GM10266 (cell line): ENCODE results near the gene SH2D4B.

Source experiments
- DNase-seq: peaks from one replicate; pipeline ENCODE4 v3.0.0; 2012; ENCODE audit errors: extremely low spot score
- TF ChIP-seq, protein P1 (sequence below): IDR thresholded peaks from 2 replicates; pipeline ENCODE4 v1.5.1; 2012; ENCODE audit warnings: mild to moderate bottlenecking, low read depth; ENCODE audit not compliant: control insufficient read depth, insufficient read depth; ENCODE audit errors: missing control alignments

SH2D4B gene

DNA sequence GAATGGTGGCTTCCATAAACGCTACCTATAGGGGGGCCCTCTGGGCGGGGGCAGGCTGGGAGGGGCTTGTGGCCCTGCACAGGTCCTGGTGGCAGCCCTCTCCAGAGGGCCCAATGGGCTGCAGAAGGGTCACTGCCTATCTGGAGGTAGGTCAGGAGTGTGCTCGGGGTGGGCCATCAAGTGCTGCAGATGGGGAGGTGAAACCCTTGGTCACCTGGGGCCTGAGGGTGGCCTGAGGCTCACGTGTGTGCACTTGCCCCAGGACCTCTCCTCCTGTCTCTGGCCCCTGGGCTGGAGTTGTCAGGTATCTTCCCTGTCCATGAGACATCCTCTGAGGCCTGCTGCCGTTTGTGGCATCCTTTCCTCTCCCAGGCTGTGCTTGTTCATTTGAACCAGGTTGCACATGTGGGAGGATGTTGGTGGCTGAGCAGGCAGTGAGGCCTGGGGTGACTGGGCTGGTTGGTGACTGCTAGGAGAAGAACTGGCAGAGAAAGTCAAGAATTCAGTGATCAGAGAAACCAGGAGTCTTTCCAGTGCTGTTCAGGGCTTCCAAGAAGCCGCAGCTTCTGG lies 21.1 kb upstream of the SH2D4B start:
- no peak for DNase-seq
- TF ChIP-seq, protein P1, sequence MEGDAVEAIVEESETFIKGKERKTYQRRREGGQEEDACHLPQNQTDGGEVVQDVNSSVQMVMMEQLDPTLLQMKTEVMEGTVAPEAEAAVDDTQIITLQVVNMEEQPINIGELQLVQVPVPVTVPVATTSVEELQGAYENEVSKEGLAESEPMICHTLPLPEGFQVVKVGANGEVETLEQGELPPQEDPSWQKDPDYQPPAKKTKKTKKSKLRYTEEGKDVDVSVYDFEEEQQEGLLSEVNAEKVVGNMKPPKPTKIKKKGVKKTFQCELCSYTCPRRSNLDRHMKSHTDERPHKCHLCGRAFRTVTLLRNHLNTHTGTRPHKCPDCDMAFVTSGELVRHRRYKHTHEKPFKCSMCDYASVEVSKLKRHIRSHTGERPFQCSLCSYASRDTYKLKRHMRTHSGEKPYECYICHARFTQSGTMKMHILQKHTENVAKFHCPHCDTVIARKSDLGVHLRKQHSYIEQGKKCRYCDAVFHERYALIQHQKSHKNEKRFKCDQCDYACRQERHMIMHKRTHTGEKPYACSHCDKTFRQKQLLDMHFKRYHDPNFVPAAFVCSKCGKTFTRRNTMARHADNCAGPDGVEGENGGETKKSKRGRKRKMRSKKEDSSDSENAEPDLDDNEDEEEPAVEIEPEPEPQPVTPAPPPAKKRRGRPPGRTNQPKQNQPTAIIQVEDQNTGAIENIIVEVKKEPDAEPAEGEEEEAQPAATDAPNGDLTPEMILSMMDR, result no peak

DNA sequence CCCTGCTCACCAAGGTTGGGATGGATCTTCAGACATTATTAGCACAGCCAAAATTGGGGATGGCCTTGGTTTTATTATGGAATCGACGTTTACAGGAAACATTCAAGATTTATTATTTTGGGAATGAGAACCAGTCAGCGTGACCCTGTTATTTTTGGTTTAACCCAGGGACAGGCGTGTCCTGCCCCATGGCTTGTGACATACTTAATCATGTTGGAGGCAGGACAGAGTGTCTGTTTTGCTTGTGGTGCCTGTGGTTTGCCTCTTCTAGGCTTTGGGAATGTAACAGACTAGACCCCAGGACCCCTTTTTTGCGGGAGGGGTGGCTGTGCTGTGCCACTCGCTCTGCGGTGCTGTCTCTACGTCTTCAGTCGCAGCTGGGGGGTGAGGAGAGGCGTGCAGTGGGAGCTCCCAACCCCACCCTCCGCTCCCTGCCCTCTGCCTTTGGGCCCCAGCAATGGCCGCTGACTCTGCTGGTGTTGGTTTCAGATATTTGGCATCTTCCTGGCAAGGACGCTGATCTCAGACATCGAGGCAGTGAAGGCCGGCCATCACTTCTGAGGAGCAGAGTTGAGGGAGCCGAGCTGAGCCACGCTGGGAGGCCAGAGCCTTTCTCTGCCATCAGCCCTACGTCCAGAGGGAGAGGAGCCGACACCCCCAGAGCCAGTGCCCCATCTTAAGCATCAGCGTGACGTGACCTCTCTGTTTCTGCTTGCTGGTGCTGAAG lies 20.1 kb upstream of the SH2D4B start:
- TF ChIP-seq, protein P1, result no peak
- DNase-seq, result no peak

DNA sequence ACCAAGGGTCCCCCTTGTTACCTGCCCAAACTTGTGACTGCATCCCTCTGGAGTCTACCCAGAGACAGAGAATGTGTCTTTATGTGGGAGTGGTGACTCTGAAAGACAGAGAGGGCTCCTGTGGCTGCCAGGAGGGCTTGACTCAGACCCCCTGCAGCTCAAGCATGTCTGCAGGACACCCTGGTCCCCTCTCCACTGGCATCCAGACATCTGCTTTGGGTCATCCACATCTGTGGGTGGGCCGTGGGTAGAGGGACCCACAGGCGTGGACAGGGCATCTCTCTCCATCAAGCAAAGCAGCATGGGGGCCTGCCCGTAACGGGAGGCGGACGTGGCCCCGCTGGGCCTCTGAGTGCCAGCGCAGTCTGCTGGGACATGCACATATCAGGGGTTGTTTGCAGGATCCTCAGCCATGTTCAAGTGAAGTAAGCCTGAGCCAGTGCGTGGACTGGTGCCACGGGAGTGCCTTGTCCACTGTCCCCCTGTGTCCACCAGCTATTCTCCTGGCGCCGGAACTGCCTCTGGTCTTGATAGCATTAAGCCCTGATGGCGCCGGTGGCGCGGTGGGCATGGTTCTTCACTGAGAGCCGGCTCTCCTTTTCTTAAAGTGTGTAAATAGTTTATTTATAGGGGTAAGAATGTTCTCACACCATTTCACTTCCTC lies 19.4 kb upstream of the SH2D4B start:
- DNase-seq, result no peak

DNA sequence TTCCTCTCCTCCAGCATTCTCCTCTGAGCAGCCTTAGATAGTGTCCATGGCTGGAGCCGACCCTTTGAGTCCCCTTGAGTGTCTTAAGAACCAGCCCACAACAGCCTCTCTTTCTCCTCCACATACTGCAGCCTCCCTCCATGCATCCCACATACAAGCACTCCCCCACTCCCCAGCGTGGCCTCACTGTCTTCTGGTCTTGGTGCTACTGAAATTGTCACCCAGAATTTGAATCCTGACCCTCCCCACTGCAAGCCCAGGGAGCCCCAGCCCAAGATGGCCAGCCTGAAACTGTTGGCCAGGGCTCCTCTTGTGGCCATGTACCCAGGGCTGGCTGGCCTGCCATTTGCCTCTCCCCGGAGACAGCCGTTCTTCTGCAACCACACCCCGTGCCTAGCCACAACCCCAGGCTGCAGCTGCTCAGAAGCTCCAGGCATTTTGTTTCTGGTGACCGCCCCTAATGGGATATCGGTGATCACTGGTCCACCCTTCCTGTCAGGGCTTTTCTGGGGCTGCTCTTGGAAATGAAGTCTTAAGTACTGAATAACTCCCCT lies 18.8 kb upstream of the SH2D4B start:
- no peak for DNase-seq
- TF ChIP-seq, protein P1, result no peak

More for the DNA sequence above, 19.4 kb upstream of the SH2D4B start:
- TF ChIP-seq, protein P1, result no peak

DNA sequence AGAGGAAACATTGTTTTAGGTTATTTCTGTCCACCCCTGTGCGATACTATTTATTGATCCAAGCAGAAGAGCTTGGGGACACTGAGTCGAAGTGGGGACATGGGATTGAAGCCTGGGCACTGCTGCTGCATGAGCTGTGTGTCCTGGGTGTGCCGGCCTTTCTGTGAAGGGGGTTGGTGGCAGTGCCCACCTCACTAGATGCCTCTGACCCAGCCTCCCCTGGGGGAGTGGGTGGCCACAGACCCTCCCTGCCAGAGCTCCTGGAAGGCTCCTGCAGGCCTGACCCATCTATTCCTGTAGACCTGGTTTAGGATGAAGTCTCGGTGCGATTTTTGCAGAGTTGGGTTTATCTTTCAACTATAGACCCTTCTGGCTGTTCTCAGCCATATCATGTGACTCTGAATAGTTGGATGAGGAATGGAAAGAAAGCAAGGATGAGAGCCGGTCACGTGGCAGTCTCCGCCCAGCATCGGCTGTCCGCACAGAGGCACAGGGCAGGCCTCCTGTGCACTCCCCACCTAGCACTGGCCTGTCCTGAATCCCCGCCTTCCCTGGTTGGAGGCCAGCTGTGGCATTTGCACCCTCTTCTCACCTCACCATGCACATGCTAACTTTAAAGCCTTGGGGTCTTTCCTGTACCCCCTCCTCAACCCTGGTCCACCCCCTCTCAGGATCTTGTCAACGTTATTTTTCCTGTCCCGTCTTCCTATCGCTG lies 17.6 kb upstream of the SH2D4B start:
- no peak for DNase-seq
- TF ChIP-seq, protein P1, result no peak

DNA sequence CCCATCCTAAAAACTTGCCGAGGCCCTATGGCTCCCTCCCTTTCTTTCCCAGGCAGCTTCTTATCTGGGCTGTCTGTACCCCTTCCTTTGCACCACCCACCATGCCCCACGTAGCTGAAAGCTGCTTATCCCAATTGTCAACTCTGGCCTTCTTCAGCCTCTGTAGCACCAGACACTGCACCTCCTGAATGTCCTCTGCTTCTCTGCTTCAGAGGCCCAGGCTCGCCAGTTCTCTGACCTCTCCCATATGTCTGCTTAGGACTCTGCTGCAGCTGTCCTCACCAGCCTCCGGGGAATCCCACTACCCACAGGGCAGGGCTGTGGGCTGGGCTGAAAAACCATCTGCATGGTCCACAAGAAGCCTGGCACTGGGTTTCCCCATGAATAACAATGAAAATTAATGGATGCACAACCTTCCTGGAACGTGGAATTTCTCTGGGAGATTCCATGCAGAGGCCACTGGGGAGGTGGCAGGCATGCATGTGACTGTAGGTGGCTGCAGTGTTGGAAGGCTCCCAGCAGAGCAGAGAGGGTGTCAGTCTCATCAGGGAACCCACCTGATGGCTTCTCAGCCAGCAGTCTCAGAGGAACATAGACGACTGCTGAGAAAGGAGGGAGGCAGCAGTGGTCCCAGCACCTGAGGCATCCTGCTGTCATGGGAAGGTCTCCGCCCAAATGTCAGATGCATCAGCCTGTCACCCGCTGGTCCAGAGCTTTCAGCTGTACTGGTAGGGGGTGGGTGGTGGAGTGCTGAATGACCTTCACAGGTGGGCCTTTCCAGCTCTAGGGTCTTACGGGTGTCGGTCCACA lies 16.8 kb upstream of the SH2D4B start:
- DNase-seq, result no peak
- TF ChIP-seq, protein P1, result no peak
